ENCODE data around the gene PKNOX1.

Gene PKNOX1

GRCh38 chr21:42974832-42975820 lies 764 bp downstream of the PKNOX1 start:
- Histone ChIP-seq H3K9ac (ENCODE audit: low read length) (peak overlapping the region; percentile 94), H3K79me2 (ENCODE audit: insufficient read depth, low read length) (peaks cover 37% of the 10 kb centered on the region), H3K9me3 (ENCODE audit: insufficient read depth, low read length) (no peaks in the 10 kb centered on the region), H2AFZ (ENCODE audit: low read depth, low read length, severe bottlenecking) (peak overlapping the region; percentile 3), H3F3A (ENCODE audit: insufficient read depth) (peaks cover 19% of the 10 kb centered on the region), H4K20me1 (ENCODE audit: low read depth, low read length) (no peaks in the 10 kb centered on the region), H3K27me3 (ENCODE audit: low read length) (no peaks in the 10 kb centered on the region), H3K4me3 (ENCODE audit: insufficient read depth, low read length, poor library complexity, severe bottlenecking) (peak overlapping the region; percentile 84), H3K36me3 (ENCODE audit: low read length) (no peaks in the 10 kb centered on the region), H3K27ac (ENCODE audit: low read depth, low read length) (peak overlapping the region; percentile 64), H3K4me2 (ENCODE audit: low read depth, low read length, poor library complexity, severe bottlenecking) (peak overlapping the region; percentile 62), H3K9me2 (replicated peaks; ENCODE audit: insufficient read depth, low read length) (no peaks in the 10 kb centered on the region)
- TF ChIP-seq EZH2phosphoT487 (conservative IDR thresholded peaks at IDR 0.05; ENCODE audit: low read length) (no peak), CTCF (IDR thresholded peaks at IDR 0.05; ENCODE audit: insufficient read depth, low read length, poor library complexity, severe bottlenecking) (no peak)

- Histone ChIP-seq H2AFZ (ENCODE audit: low read depth, low read length, severe bottlenecking) (no peak overlapping the region), H3K79me2 (ENCODE audit: insufficient read depth, low read length) (peaks cover 46% of the 10 kb centered on the region), H4K20me1 (ENCODE audit: low read depth, low read length) (no peaks in the 10 kb centered on the region), H3F3A (ENCODE audit: insufficient read depth) (peaks cover 22% of the 10 kb centered on the region), H3K36me3 (ENCODE audit: low read length) (no peaks in the 10 kb centered on the region), H3K9me3 (ENCODE audit: insufficient read depth, low read length) (no peaks in the 10 kb centered on the region), H3K4me3 (ENCODE audit: insufficient read depth, low read length, poor library complexity, severe bottlenecking) (peak overlapping the region; percentile 84), H3K27ac (ENCODE audit: low read depth, low read length) (peak overlapping the region; percentile 64), H3K27me3 (ENCODE audit: low read length) (no peaks in the 10 kb centered on the region), H3K9ac (ENCODE audit: low read length) (peak overlapping the region; percentile 94), H3K4me2 (ENCODE audit: low read depth, low read length, poor library complexity, severe bottlenecking) (peak overlapping the region; percentile 62), H3K9me2 (replicated peaks; ENCODE audit: insufficient read depth, low read length) (no peaks in the 10 kb centered on the region)
- TF ChIP-seq EZH2phosphoT487 (conservative IDR thresholded peaks at IDR 0.05; ENCODE audit: low read length) = no peak
- no peak for TF ChIP-seq CTCF (IDR thresholded peaks at IDR 0.05; ENCODE audit: insufficient read depth, low read length, poor library complexity, severe bottlenecking)
Measured at GRCh38 chr21:42975886-42976608, 1.7 kb downstream of the PKNOX1 start.

- Histone ChIP-seq H4K20me1 (ENCODE audit: low read depth, low read length) (no peaks in the 10 kb centered on the region), H3K9me3 (ENCODE audit: insufficient read depth, low read length) (no peaks in the 10 kb centered on the region), H3K9me2 (replicated peaks; ENCODE audit: insufficient read depth, low read length) (no peaks in the 10 kb centered on the region), H3K9ac (ENCODE audit: low read length) (no peak overlapping the region), H3K4me3 (ENCODE audit: insufficient read depth, low read length, poor library complexity, severe bottlenecking) (no peak overlapping the region), H3K4me2 (ENCODE audit: low read depth, low read length, poor library complexity, severe bottlenecking) (no peak overlapping the region), H3F3A (ENCODE audit: insufficient read depth) (peaks cover 16% of the 10 kb centered on the region), H3K79me2 (ENCODE audit: insufficient read depth, low read length) (peaks cover 74% of the 10 kb centered on the region), H3K27me3 (ENCODE audit: low read length) (no peaks in the 10 kb centered on the region), H2AFZ (ENCODE audit: low read depth, low read length, severe bottlenecking) (no peak overlapping the region), H3K27ac (ENCODE audit: low read depth, low read length) (no peak overlapping the region), H3K36me3 (ENCODE audit: low read length) (no peaks in the 10 kb centered on the region)
- TF ChIP-seq CTCF (IDR thresholded peaks at IDR 0.05; ENCODE audit: insufficient read depth, low read length, poor library complexity, severe bottlenecking) = no peak
- no peak for TF ChIP-seq EZH2phosphoT487 (conservative IDR thresholded peaks at IDR 0.05; ENCODE audit: low read length)
Measured at GRCh38 chr21:42980312-42981213, 6.2 kb downstream of the PKNOX1 start.
